Colonic mucosa (tissue), 4 donors: ENCODE results near the gene FAM107A. TPM values are rescaled to one million over a fixed set of nuclear protein-coding genes. Genes with fewer than 3 reads are reported as not detected.
"Not testable (repeated sequence)": the region's sequence is repeated elsewhere in the genome, so short reads cannot be mapped to it uniquely, and the experiment has no call there.

ENCODE experiments used
- DNase-seq: peaks from one replicate; pipeline ENCODE4 v3.0.0-alpha.2; 2020
- H3K27ac ChIP-seq: fragments of 200-600 bp; one replicate; pipeline ENCODE4 v1.8.0; 2021
- H3K27me3 ChIP-seq: fragments of 200-600 bp; one replicate; pipeline ENCODE4 v1.8.0; 2021
- H3K36me3 ChIP-seq: fragments of 200-600 bp; one replicate; pipeline ENCODE4 v1.8.0; 2021
- H3K4me1 ChIP-seq: fragments of 200-600 bp; one replicate; pipeline ENCODE4 v1.8.0; 2021; ENCODE audit warnings: mild to moderate bottlenecking
- H3K4me3 ChIP-seq: fragments of 200-600 bp; one replicate; pipeline ENCODE4 v1.8.0; 2021
- H3K9ac ChIP-seq, 2 donors: one replicate each; pipeline ENCODE4 v1.7.0; 2013; ENCODE audit warnings: control low read depth in 2 of 2, low read depth in 2 of 2, low read length in 2 of 2
- H3K9me3 ChIP-seq: fragments of 200-600 bp; one replicate; pipeline ENCODE4 v1.8.0; 2021
- CTCF ChIP-seq: fragments of 200-600 bp; IDR thresholded peaks from one replicate; pipeline ENCODE4 v1.8.0; 2022; ENCODE audit warnings: antibody characterized with exemption, mild to moderate bottlenecking
- intact Hi-C: fragments of 100-400 bp; cut with DNase I; formaldehyde crosslinking; loops from one replicate; pipeline ENCODE4 v1.14.1; 2022
- total RNA-seq, 2 donors: library from RNA; stranded (reverse); fragmentation: NEBNext Ultra II Directional in 1 of 2; extraction: Animal tissue kit (Norgen Biotek cat#: 25700) in 1 of 2; gene quantifications; one replicate each; pipeline ENCODE4 v1.2.1, GENCODE V29; 2021
- donor health status: healthy.
- donor health status: DM: no; HTN: no; CAD: no.
- donor health status: DM: no; HTN: no; CAD: no.

Gene FAM107A
- total RNA-seq, 2 donors from 2014 or later, result 2.2 to 5.1 TPM

DNA sequence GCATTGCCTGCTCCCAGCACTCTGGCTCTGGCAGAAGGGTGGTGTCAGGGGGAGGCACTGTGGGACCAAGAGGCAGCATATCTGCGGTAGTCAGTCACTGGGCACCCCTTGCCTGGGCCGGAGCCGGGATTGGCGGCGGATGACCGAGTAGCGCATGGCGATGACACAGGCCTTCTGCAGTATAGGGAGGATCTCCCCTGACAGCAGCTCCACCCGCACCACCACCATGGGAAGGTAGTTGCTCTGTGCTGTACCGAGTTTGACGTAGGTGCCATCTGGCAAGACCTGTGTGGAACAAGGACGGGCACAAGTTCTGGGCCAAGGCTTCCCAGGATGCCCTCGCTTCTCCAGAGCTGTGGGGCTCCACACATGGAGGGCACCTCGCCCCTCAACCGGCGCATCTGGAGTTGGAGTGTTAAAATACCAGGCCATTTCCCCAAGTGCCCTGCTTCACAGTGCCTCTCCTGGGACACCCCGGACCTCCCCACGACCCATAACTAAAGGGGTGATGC is 46.8 kb downstream of the FAM107A start:
- DNase-seq, result no peak
- no peaks in the 10 kb centered on the region for H3K36me3 ChIP-seq
- peaks cover 9% of the 10 kb centered on the region for H3K4me1 ChIP-seq
- no peaks in the 10 kb centered on the region for H3K27me3 ChIP-seq
- no peak overlapping the region for H3K9ac ChIP-seq
- TF ChIP-seq CTCF, result no peak
- no peaks in the 10 kb centered on the region for H3K9me3 ChIP-seq
- intact Hi-C loops, result loop anchor here (5.0 kb wide), 2 partner anchors 68 to 208 kb away; no protein-coding TSS in a partner anchor
- no peak overlapping the region for H3K4me3 ChIP-seq
- H3K27ac ChIP-seq, result no peak overlapping the region

- Histone ChIP-seq H3K9me3 (no peaks in the 10 kb centered on the region), H3K27me3 (no peaks in the 10 kb centered on the region), H3K4me3 (no peak overlapping the region), H3K27ac (no peak overlapping the region), H3K36me3 (no peaks in the 10 kb centered on the region), H3K4me1 (peaks cover 7% of the 10 kb centered on the region), H3K9ac (no peak overlapping the region)
- intact Hi-C loops, result loop anchor here (5.0 kb wide), 2 partner anchors 67 to 207 kb away; no protein-coding TSS in a partner anchor
- TF ChIP-seq CTCF, result no peak
- no peak for DNase-seq
Measured at GRCh38 chr3:58529516-58530353, 47.5 kb downstream of the FAM107A start.

GRCh38 chr3:58528629-58529028 is 48.6 kb downstream of the FAM107A start:
- H3K36me3 ChIP-seq, result no peaks in the 10 kb centered on the region
- H3K4me3 ChIP-seq, result no peak overlapping the region
- TF ChIP-seq CTCF, result no peak
- no peaks in the 10 kb centered on the region for H3K9me3 ChIP-seq
- H3K27me3 ChIP-seq, result no peaks in the 10 kb centered on the region
- peaks cover 7% of the 10 kb centered on the region for H3K4me1 ChIP-seq
- intact Hi-C loops, result no loop called here
- peak overlapping the region in 1 of 2 donors; percentile 31 for H3K9ac ChIP-seq
- DNase-seq, result peak; percentile 75
- H3K27ac ChIP-seq, result no peak overlapping the region

DNA sequence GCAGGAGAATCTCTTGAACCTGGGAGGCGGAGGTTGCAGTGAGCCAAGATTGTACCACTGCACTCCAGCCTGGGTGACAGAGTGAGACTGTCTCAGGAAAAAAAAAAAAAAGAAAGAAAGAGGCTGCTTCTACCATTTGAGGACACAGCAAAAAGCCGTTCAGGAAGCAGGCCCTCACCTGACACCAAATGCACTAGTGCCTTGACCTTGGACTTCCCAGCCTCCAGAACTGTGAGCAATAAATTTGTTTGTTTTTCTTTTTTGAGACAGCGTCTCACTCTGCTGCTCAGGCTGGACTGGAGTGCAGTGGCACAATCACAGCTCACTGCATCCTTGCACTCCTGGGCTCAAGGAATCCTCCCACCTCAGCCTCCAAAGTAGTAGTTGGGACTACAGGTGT is 49.8 kb downstream of the FAM107A start:
- H3K27me3 ChIP-seq, intact Hi-C loops, H3K27ac ChIP-seq, H3K9ac ChIP-seq, H3K4me3 ChIP-seq, DNase-seq, H3K36me3 ChIP-seq, H3K4me1 ChIP-seq, H3K9me3 ChIP-seq: not testable (repeated sequence)

- intact Hi-C loops, result no loop called here
- H3K27me3 ChIP-seq, result no peaks in the 10 kb centered on the region
- no peaks in the 10 kb centered on the region for H3K9me3 ChIP-seq
- H3K36me3 ChIP-seq, result no peaks in the 10 kb centered on the region
- H3K9ac ChIP-seq, result no peak overlapping the region
- no peak for TF ChIP-seq CTCF
- H3K4me1 ChIP-seq, result no peaks in the 10 kb centered on the region
- peak; percentile 58 for DNase-seq
- no peak overlapping the region for H3K4me3 ChIP-seq
- no peak overlapping the region for H3K27ac ChIP-seq
Measured at GRCh38 chr3:58526515-58526957, 50.7 kb downstream of the FAM107A start.
